Measurements from ENCODE around the gene ADAM19.

Gene ADAM19

DNA sequence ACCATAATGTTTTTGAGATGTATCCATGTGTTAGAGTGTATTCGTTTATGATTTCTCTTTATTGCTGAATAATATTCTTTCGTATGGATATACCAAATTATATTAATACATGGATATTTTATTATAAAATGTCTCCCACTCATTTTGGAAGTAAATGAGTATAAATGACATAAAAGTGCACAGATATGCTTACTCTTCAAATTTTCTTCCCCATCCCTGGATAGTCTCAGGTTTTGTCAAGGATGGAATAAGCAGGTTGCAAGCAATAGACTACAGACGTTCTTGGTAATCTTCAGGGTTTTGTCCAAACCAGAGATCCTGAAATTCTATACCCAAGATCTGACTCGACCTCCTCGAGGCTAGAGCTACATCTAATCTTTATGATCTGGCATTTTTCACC is 64.9 kb downstream of the ADAM19 start:
- Histone ChIP-seq H3K9me3 (ENCODE audit: severe bottlenecking) (no peaks in the 10 kb centered on the region), H3K36me3 (0 out of 2 replicates have a peak, but pooled peaks cover 3% of the 10 kb centered on the region), H3K27ac (no peak overlapping the region), H3K4me3 (ENCODE audit: low read depth, low read length) (no peak overlapping the region), H3K27me3 (ENCODE audit: insufficient read depth, low read depth, severe bottlenecking) (no peaks in the 10 kb centered on the region)
- no peak for DNase-seq
- TF ChIP-seq CTCF (IDR thresholded peaks at IDR 0.05; ENCODE audit: low read depth, low read length), result no peak

DNA sequence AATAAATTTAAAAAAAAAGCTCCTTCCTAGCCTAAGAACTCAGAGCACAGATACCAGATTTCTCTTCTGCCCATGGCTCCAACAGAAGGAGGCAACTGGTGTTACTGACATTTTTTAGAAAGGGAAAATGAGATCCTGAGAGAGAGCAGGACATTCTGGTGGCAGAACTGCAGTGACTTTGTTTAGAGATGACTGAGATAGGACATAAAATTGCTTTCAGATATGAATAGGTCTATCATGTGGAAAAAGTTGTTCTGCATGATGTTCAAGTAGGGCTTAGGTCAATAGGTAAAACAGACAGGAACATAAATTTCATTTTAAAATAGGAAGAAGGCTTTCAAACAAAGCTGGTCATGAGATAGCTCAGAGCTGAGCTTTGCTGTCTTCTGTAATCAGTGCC is 66.0 kb downstream of the ADAM19 start:
- Histone ChIP-seq H3K27me3 (ENCODE audit: insufficient read depth, low read depth, severe bottlenecking) (no peaks in the 10 kb centered on the region), H3K27ac (no peak overlapping the region), H3K9me3 (ENCODE audit: severe bottlenecking) (no peaks in the 10 kb centered on the region), H3K36me3 (0 out of 2 replicates have a peak, but pooled peaks cover 3% of the 10 kb centered on the region), H3K4me3 (ENCODE audit: low read depth, low read length) (no peak overlapping the region)
- no peak for TF ChIP-seq CTCF (IDR thresholded peaks at IDR 0.05; ENCODE audit: low read depth, low read length)
- no peak for DNase-seq

GRCh38 chr5:157509093-157509492 is 66.5 kb downstream of the ADAM19 start:
- DNase-seq, result no peak
- no peaks in the 10 kb centered on the region for H3K9me3 ChIP-seq (ENCODE audit: severe bottlenecking)
- H3K27ac ChIP-seq, result no peak overlapping the region
- no peaks in the 10 kb centered on the region for H3K27me3 ChIP-seq (ENCODE audit: insufficient read depth, low read depth, severe bottlenecking)
- H3K36me3 ChIP-seq, result 0 out of 2 replicates have a peak, but pooled peaks cover 3% of the 10 kb centered on the region
- no peak for TF ChIP-seq CTCF (IDR thresholded peaks at IDR 0.05; ENCODE audit: low read depth, low read length)
- H3K4me3 ChIP-seq (ENCODE audit: low read depth, low read length), result no peak overlapping the region

DNA sequence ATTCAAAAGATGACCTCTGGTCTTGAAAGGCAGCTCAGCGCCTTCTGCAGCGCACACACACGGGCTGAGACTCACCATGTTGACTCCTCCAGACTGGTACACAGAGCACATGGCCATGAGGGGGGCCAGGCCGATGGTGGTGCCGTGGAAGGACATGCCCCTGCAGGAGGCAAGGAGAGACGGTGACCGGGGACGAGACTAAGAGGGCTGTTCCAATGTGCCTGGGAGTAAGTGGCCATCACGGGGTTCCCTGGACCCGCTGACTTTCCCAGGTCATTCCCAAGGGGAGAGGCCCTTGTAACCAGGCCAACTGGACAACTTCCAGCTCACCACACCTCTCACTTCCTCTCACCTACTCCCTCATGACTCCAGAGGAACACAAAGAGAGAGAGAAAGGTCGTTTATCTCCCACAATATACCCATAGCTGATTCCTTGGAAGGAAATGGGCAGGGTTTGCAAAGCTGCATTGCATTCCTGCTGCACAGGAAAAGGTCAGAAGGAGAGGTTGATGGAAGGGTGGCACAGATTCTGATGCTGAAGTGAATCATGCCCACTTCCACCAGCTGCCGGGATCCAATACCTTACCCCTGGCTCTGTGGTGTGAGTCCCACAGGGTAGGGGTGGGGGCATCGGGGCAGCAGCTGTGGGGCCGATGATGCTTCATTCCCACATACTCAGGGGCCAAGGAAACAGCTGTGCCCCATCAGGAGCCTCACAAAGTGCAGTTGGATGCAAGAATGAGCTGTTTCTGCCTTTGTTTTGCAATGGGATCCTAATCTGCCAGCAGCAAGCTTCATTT is 68.4 kb downstream of the ADAM19 start:
- H3K36me3 ChIP-seq, result 0 out of 2 replicates have a peak, but pooled peaks cover 3% of the 10 kb centered on the region
- H3K27ac ChIP-seq, result no peak overlapping the region
- H3K27me3 ChIP-seq (ENCODE audit: insufficient read depth, low read depth, severe bottlenecking), result no peaks in the 10 kb centered on the region
- H3K4me3 ChIP-seq (ENCODE audit: low read depth, low read length), result no peak overlapping the region
- H3K9me3 ChIP-seq (ENCODE audit: severe bottlenecking), result no peaks in the 10 kb centered on the region
- no peak for DNase-seq
- no peak for TF ChIP-seq CTCF (IDR thresholded peaks at IDR 0.05; ENCODE audit: low read depth, low read length)

DNA sequence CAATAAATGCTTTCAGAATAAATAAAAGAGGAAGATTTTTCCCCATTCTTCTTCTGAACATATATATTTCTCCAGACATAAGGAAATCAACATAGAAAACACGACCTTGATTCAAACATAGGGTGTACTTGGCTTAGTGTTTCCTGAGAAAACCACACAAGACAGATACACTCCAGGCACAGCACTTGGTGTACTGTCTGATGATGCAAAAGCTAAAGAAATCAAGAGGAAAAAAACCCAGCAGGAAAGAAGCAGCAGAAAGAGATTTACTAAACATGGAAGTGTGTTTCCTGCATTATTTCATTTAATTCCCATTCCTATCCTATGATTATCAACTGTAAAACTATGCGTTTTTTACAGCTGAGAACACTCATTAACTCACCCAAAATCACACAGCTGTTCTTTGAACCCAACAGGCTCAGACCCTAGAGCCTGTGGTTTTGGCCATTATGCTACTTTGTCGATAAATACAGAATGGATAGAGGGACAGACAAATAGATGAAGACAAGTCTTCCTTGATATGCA is 69.4 kb downstream of the ADAM19 start:
- H3K9me3 ChIP-seq (ENCODE audit: severe bottlenecking), result no peaks in the 10 kb centered on the region
- H3K27ac ChIP-seq, result no peak overlapping the region

More for the DNA sequence above, 69.4 kb downstream of the ADAM19 start:
- TF ChIP-seq CTCF (IDR thresholded peaks at IDR 0.05; ENCODE audit: low read depth, low read length), result no peak
- Histone ChIP-seq H3K4me3 (ENCODE audit: low read depth, low read length) (no peak overlapping the region), H3K36me3 (0 out of 2 replicates have a peak, but pooled peaks cover 3% of the 10 kb centered on the region), H3K27me3 (ENCODE audit: insufficient read depth, low read depth, severe bottlenecking) (no peaks in the 10 kb centered on the region)
- no peak for DNase-seq

Measured in WERI-Rb-1 (cell line).